G401 (cell line): ENCODE results near the gene MAGI2. TPM values are rescaled to one million over a fixed set of nuclear protein-coding genes. Genes with fewer than 3 reads are reported as not detected.

Experiments
- DNase-seq: peaks from one replicate; pipeline ENCODE4 v3.0.0-alpha.2; 2015; ENCODE audit warnings: low spot score
- in situ Hi-C: cut with HindIII; loops from 2 replicates; pipeline ENCODE4 v1.10.0; 2016; ENCODE audit warnings: low sequenced_read_pairs, mixed read lengths
- total RNA-seq: library from RNA; depleted of rRNA; stranded (reverse); fragments of >200 nt; shearing (Covaris generic); gene quantifications from 2 replicates; pipeline ENCODE4 v1.2.3, GENCODE V29; 2014

The MAGI2 gene
- total RNA-seq, 1 experiment from 2014 or later: not detected

- in situ Hi-C loops: no loop called here
Observed at GRCh38 chr7:79286181-79286580, 167.3 kb downstream of the MAGI2 start.

GRCh38 chr7:79285756-79286155, 167.7 kb downstream of the MAGI2 start:
- no peak for DNase-seq
- in situ Hi-C loops: no loop called here

More at GRCh38 chr7:79286181-79286580, 167.3 kb downstream of the MAGI2 start:
- peak; percentile 67 for DNase-seq

GRCh38 chr7:79284211-79284610, 169.3 kb downstream of the MAGI2 start:
- in situ Hi-C loops: no loop called here
- DNase-seq: no peak

DNA sequence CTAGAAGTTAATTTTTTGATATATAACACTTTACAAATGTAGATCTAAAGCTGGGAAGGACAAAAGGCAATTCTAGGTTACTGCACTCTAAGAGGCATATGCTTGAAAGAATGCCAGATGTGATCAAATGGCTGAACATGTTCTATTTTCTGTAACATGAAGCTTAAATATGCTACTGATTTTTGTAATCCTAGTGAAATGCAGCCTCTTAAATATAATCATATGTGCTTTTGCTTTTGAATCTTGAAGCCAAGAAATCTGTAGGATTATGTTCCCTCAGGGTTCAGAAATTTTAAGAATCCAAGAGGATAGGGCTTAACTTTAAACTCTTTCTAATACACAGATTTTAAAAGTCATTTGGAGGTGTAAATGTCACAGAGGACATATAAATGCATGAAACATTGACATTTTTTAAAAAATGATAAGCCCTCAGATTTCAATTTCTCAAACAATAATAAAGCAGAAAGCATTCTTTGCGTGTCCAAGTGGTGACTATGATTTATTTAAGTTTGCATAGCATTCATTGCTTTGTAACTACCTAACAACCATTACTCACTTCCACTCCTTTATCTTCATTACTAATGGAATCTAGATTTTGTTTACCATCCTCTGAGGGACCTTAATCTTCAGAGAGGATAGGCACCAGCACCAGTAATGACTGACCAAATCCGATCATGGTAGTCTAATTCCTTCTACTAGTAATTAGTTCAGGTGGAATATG, 170.4 kb downstream of the MAGI2 start:
- in situ Hi-C loops: no loop called here
- DNase-seq: no peak

DNA sequence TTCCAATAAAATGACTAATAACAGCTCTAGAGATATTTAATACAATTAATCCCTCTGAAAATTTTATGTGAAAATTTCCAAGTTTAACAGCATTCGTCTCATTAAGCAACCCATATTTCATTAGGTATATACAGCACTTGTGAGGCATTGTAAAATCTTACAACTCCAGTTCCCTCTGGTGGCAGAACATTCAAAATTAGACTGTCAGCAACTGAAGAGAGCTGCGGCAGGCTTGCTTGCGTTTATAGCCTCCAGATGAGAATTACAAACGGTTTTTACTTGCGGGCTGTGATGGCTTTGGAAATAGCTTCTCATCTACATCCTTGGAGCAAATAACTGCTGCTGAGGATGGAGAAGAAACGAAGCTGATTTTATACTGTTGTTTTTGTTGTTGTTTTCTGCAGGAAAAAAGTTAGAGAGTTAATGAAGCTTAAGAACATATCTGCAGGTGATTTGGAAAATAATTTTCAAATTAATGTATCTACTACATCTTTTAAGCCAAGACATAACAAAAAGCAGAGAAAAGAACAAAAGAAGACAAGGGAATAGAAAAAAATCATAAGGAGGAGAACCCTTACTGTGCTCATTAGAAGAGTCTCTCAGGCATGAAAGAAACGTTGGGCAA, 171.3 kb downstream of the MAGI2 start:
- DNase-seq: peak; percentile 87
- in situ Hi-C loops: no loop called here

GRCh38 chr7:79281426-79281825, 172.0 kb downstream of the MAGI2 start:
- in situ Hi-C loops: no loop called here
- DNase-seq: no peak

GRCh38 chr7:79272938-79273337, 180.5 kb downstream of the MAGI2 start:
- DNase-seq: no peak
- in situ Hi-C loops: no loop called here

- peak; percentile 44 for DNase-seq
- in situ Hi-C loops: no loop called here
Observed at GRCh38 chr7:79272066-79272669, 181.3 kb downstream of the MAGI2 start.

GRCh38 chr7:79268730-79269129, 184.7 kb downstream of the MAGI2 start:
- in situ Hi-C loops: no loop called here
- DNase-seq: no peak

GRCh38 chr7:79258826-79259225, 194.6 kb downstream of the MAGI2 start:
- DNase-seq: no peak
- in situ Hi-C loops: no loop called here

GRCh38 chr7:79257959-79258358, 195.5 kb downstream of the MAGI2 start:
- DNase-seq: no peak
- in situ Hi-C loops: no loop called here

DNA sequence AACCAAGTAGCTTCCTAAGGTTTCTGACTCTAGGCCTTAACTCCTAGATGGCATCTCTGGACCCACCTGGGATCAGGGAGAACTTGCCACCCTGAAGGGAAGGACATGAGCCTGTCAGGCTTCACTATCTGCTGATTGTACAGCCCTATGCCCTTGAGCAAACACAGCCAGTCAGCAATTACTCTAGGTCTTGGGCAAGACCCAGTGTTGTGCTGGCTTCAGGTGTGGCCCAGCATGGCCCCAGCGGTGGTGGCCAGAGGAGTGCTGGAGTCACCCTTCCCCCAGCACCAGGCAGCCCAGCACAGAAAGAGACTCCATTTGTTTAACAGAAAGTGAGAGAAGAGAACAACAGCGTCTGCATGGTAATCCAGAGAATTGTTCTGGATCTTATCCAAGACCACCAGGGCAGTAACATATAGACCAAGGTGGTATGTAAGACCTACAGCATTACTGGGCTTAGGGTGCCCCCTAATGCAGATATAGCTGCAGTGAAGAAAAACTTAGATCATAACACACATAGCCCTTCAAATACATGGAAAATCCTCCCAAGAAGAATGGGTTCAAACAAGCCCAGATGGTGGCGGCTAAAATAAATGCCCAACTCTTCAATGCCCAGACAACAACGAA, 207.7 kb downstream of the MAGI2 start:
- no peak for DNase-seq
- in situ Hi-C loops: no loop called here

- no peak for DNase-seq
- in situ Hi-C loops: no loop called here
Observed at GRCh38 chr7:79244482-79244881, 209.0 kb downstream of the MAGI2 start.

GRCh38 chr7:79241288-79242060, 212.0 kb downstream of the MAGI2 start:
- DNase-seq: no peak

DNA sequence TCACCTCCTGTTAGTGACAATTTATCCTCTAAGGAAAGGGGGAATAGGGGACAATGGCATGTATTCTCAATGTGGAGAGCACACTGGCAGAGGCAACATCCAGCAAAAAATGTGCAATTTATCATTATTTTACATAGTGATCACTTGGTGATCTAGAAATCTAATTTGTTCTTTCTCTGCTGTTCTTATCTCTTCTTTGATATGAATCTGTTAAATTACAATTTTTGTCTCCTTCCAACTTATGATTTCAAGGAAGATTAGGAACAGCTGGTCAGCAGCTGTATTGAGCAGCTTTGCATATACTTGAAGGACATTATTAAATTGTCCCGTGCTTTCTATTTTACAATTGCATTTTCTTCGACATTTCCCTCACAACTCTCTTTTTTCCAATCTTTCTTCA, 213.1 kb downstream of the MAGI2 start:
- no peak for DNase-seq
- in situ Hi-C loops: no loop called here

More at GRCh38 chr7:79241288-79242060, 212.0 kb downstream of the MAGI2 start:
- in situ Hi-C loops: no loop called here

DNA sequence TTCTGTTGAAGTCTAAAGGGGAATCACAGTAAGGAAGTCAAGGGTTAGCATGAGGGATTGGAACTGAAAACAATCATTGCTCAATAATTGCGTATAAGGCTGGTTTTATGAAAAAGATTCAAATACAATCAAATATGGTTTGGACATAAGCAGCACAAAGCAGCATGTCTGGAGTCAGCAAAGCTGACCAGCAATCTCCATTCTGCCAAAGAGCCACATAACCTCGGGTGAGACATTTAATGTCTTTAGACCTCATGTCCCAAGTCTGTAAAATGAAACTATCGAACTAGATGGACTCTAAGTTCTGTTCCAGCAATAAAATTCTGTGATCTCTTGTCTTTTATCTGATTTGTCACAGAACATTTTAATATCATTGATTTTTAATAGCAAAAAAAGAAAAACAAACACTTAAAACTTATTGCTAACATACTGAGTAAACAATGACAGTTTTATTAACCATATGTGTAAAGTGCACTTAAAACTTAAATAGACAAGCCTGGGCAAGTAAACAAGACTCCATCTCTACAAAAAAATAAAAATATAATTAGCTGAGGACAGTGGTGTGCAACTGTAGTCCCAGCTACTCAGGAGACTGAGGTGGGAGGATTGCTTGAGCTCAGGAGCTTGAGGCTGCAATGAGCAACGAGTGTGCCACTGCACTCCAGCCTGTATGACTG, 217.0 kb downstream of the MAGI2 start:
- in situ Hi-C loops: no loop called here
- no peak for DNase-seq

GRCh38 chr7:79227044-79227443, 226.4 kb downstream of the MAGI2 start:
- in situ Hi-C loops: no loop called here
- no peak for DNase-seq

DNA sequence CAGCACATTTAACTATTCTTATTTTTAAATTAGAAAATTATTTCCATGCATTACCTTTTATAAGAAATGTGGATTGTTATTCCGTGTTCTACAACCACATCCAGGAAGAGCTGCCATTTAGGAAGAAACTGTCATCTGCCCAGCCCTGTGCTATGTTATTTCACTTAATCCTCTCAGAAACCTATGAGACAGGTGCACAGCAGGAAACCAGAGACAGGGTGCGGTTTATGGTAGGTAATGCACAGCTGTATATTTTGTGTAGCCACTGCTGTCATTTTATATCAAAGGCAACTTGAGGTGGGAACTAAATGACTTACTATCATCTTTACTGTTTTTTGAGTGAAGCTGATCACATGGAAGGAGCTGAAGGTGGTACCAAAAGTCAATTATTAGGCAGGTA, 232.3 kb downstream of the MAGI2 start:
- in situ Hi-C loops: no loop called here

More for the DNA sequence above, 232.3 kb downstream of the MAGI2 start:
- no peak for DNase-seq
